Loucy (cell line): ENCODE results near the gene ARHGAP24.

ENCODE experiments used
- CTCF ChIP-seq: fragments of 200-600 bp; sonication (generic); conservative IDR thresholded peaks from 2 replicates; pipeline ENCODE4 v1.5.1; 2014; ENCODE audit warnings: mild to moderate bottlenecking, antibody characterized with exemption, low read length
- EZH2phosphoT487 ChIP-seq: fragments of 200-600 bp; IDR thresholded peaks from 2 replicates; pipeline ENCODE4 v1.6.1; 2018; ENCODE audit warnings: antibody characterized with exemption, mild to moderate bottlenecking, moderate library complexity, borderline replicate concordance

- TF ChIP-seq CTCF: no peak
- no peak for TF ChIP-seq EZH2phosphoT487
Observed at GRCh38 chr4:85700362-85700761, 225.4 kb downstream of the ARHGAP24 start.
